Activated CD4-positive, alpha-beta T cell treated with anti-CD3 and anti-CD28 coated beads for 36 hours (primary cell): ENCODE measurements around the gene RASAL3. TPM values are rescaled to one million over a fixed set of nuclear protein-coding genes. Genes with fewer than 3 reads are reported as not detected.
A peak's percentile ranks its signal among the peaks of the same experiment; 100 is the strongest.

Experiments used
- ATAC-seq: fragments of 200-7000 bp; cut with Tn5 transposase; one replicate; pipeline ENCODE4 v1.10.0; 2021; ENCODE audit warnings: mild to moderate bottlenecking, moderate library complexity
- CTCF ChIA-PET: fragments of 350-600 bp; sonication (Branson Sonifier 250); formaldehyde crosslinking; loops from one replicate; lab custom pipeline; 2021; ENCODE audit warnings: antibody characterized with exemption; lab: Charles Lee
- POLR2A ChIA-PET: fragments of 350-600 bp; sonication (Branson Sonifier 250); formaldehyde crosslinking; loops from one replicate; lab custom pipeline; 2021; ENCODE audit warnings: antibody characterized with exemption, inconsistent platforms; lab: Charles Lee
- DNase-seq: peaks from one replicate; pipeline ENCODE4 v3.0.0-alpha.2; 2020
- H3K27ac Mint-ChIP-seq: one replicate; pipeline ENCODE4 v1.8.0; 2021; ENCODE audit warnings: mixed read lengths
- H3K27me3 Mint-ChIP-seq: one replicate; pipeline ENCODE4 v1.8.0; 2021; ENCODE audit warnings: mixed read lengths
- H3K36me3 Mint-ChIP-seq: one replicate; pipeline ENCODE4 v1.8.0; 2021; ENCODE audit warnings: low read depth, mixed read lengths
- H3K4me1 Mint-ChIP-seq: one replicate; pipeline ENCODE4 v1.8.0; 2021; ENCODE audit warnings: mixed read lengths
- H3K4me3 Mint-ChIP-seq: one replicate; pipeline ENCODE4 v1.8.0; 2021; ENCODE audit warnings: mild to moderate bottlenecking, moderate library complexity, mixed read lengths
- H3K9me3 Mint-ChIP-seq: one replicate; pipeline ENCODE4 v1.8.0; 2021; ENCODE audit warnings: low read depth, mixed read lengths
- intact Hi-C, 2 experiments: fragments of 100-400 bp; cut with DNase I in 1 of 2; cut with micrococcal nuclease in 1 of 2; formaldehyde crosslinking; loops; one replicate each; pipeline versions ENCODE4 v1.14.2 to v1.15.1; 2022 to 2024; cut with DNase I, micrococcal nuclease
- total RNA-seq, 2 experiments: library from RNA; stranded (reverse); gene quantifications; one replicate each; pipeline ENCODE4 v1.2.3, GENCODE V29; 2021

RASAL3 gene
- total RNA-seq, 2 experiments from 2014 or later: 80.7 to 97.7 TPM

DNA sequence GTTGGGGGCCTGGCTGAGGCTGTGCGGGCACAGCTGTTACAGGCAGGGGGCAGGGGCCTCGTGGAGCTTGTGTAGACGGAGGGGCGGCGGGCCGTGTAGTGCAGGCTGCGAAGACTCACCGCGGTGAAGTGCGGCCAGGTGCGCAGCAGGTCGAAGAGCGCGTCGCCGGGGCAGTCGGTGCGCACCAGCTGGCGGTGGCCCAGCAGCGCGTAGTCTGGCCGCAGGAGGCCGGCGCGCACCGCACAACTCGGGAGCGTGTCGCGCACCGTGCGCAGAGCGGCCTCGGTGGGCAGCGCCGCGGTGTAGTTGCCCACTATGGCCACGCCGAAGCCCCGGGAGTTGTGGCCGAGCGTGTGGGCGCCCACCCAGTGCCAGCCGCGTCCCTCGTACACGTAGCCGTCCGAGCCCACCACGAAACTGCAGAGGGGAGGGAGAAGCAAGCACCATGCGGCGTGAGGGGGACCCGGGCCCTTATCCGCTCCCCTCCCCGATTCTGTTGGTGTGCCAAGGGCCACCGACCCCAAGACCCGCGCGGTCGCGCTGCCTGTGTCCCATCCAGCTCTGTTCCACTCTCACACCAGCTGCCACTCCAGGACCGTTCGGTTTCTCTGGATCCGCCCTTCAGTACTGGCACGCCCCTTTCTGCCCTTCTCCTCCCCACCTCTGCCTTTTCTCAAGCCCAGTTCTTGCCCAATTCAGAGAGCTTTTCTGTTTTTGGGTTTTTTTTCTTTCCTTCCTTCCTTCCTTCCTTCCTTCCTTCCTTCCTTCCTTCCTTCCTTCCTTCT is 5.4 kb upstream of the RASAL3 start:
- ChIA-PET POLR2A (no interaction called here), CTCF (interaction anchor here (3.2 kb wide), 1 partner anchor 50 kb away, joined by 17 read pairs; the partner anchor contains the start of gene AKAP8L)
- peaks cover 53% of the 10 kb centered on the region for H3K4me1 Mint-ChIP-seq
- peak overlapping the region; percentile 61 for H3K4me3 Mint-ChIP-seq
- intact Hi-C loops: loop anchor here in 1 of 2 experiments (5.0 to 10.0 kb wide), 4 partner anchors 137 to 1095 kb away; partner anchors contain the start of genes BRD4 and TPM4
- peak overlapping the region; percentile 38 for H3K27ac Mint-ChIP-seq
- peaks cover 8% of the 10 kb centered on the region for H3K36me3 Mint-ChIP-seq
- DNase-seq (peak; percentile 56), ATAC-seq (peak; percentile 35)
- peaks cover 3% of the 10 kb centered on the region for H3K27me3 Mint-ChIP-seq
- peaks cover 2% of the 10 kb centered on the region for H3K9me3 Mint-ChIP-seq

DNA sequence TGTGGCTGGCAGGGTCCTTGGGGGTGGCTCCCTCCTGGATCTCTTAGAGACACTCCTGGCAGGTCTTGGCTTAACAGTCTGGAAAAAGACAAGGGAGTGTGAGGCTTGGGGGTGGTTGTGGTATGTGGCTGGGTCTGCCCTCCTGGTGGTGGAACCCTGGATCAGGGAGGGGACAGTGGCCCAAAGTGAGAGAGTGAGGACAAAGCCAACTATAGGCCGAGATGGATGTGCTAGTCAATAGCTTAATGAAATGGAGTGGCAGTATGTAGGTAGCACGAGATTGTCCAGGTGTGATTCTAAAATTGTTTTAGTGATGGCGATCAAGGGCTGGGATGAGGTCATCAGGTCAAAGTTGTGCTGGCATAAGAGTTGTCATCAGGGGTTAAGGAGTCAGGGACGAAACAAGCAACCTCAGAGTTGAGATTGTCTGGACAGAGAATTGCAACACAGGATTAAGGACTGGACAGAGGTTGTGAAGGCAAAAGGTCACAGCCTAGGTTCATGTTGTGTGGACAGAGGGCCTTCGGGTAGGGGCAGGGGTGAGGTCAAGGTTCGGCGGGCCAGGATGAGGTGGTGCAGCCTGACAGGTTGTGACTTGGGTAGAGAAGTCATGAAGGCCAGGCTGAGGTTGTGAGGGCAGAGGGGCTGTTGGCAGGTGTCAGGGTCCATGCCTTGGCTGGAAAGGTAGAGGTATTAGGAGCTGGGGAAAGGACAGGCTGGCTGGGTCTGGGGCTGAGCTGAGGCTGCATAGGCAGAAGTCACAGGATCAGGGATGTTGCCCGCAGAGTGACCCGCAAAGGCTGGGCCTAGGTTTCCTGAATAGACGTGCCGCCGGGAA is 4.5 kb upstream of the RASAL3 start:
- H3K9me3 Mint-ChIP-seq: peaks cover 2% of the 10 kb centered on the region
- ATAC-seq (no peak), DNase-seq (no peak)
- peaks cover 8% of the 10 kb centered on the region for H3K36me3 Mint-ChIP-seq
- H3K4me1 Mint-ChIP-seq: peaks cover 55% of the 10 kb centered on the region
- peak overlapping the region; percentile 38 for H3K27ac Mint-ChIP-seq
- CTCF ChIA-PET: interaction anchor here (1.1 to 3.2 kb wide), 2 partner anchors 45 to 49 kb away, joined by 4 to 17 read pairs; partner anchors contain the start of gene AKAP8L
- POLR2A ChIA-PET: interaction anchor here (1.4 kb wide), 1 partner anchor 50 kb away, joined by 4 read pairs; the partner anchor contains the start of gene AKAP8L
- intact Hi-C loops: loop anchor here in 1 of 2 experiments (5.0 to 10.0 kb wide), 4 partner anchors 137 to 1094 kb away; partner anchors contain the start of genes BRD4 and TPM4
- H3K4me3 Mint-ChIP-seq: peak overlapping the region; percentile 61
- peaks cover 3% of the 10 kb centered on the region for H3K27me3 Mint-ChIP-seq

DNA sequence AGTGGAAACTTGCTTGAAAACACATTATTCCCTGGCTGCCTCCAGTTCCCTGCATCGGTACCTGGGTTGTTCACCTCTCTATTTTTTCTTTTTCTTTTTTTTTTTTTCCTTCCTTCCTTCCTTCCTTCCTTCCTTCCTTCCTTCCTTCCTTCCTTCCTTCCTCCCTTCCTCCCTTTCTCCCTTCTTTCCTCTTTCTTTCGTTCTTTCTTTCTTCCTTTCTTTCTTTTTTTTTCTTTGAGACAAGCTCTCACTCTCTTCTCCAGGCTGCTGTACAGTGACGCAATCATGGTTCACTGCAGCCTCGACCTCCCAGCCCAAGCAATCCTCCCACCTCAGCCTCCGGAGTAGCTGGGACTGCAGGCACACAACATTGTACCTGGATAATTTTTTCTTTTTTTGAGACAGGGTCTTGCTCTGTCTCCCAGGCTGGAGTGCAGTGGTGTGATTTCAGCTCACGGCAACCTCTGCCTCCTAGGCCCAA is 3.4 kb upstream of the RASAL3 start:
- ChIA-PET POLR2A (interaction anchor here (0.5 to 1.4 kb wide), 3 partner anchors 49 to 642 kb away, joined by 4 to 10 read pairs (median 7); partner anchors contain the start of gene AKAP8L), CTCF (interaction anchor here (0.8 to 3.2 kb wide), 7 partner anchors 19 to 88 kb away, joined by 3 to 17 read pairs (median 4); partner anchors contain the start of gene AKAP8L)

DNA sequence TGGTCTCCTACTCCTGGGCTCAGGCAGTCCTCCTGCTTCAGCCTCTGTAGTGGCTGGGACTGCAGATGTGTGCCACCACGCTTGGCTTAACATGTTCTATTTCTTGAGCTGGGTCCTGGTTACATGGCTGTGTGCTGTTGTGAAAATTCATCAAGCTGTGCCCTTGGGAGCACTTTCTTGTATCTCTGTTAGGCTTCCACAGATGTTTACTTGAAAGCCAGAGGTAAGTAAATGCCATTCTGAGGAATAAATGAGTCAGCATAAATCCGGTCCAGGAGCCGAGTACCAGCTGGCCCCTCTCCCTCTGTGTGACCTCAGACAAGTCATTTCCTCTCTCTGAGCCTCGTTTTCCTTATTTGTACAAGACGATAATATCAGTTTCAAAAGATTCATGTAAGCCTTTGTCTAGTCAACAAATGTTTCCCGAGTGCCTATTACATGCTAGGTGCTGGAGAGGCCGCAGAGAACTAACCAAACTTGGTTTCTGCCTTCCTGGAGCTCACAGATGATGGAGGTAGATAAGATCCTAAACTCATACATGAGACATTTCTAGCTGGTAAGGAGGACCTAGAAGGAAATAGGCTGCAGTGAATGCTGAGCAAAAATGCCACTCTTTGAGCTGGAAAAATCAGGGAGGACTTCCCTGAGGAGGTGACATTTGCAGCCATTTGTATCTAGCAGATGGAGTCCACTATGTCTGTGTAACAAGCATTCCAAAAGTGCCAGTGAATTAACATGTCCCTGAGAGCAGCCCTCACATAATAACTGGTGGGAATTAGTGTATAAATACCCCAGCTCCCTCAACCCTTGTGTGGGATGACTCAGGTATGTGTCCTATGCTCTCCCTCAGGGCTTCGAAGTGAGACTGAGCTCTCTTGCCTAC is 2.7 kb upstream of the RASAL3 start:
- peak overlapping the region; percentile 47 for H3K4me3 Mint-ChIP-seq
- DNase-seq: peak; percentile 80
- CTCF ChIA-PET: interaction anchor here (0.6 to 3.2 kb wide), 9 partner anchors 15 to 170 kb away, joined by 3 to 17 read pairs (median 4); partner anchors contain the start of gene AKAP8L
- intact Hi-C loops: loop anchor here (1.0 to 10.0 kb wide), 13 partner anchors 35 to 1092 kb away; partner anchors contain the start of genes AKAP8L (in 1 of the 2), BRD4 (in 1 of the 2) and TPM4 (in 1 of the 2)
- H3K27ac Mint-ChIP-seq: peak overlapping the region; percentile 95
- peaks cover 62% of the 10 kb centered on the region for H3K4me1 Mint-ChIP-seq
- peak; percentile 62 for ATAC-seq
- H3K36me3 Mint-ChIP-seq: peaks cover 16% of the 10 kb centered on the region
- H3K9me3 Mint-ChIP-seq: peaks cover 2% of the 10 kb centered on the region
- POLR2A ChIA-PET: interaction anchor here (0.5 to 1.4 kb wide), 6 partner anchors 47 to 863 kb away, joined by 3 to 10 read pairs (median 4); partner anchors contain the start of gene AKAP8L
- peaks cover 3% of the 10 kb centered on the region for H3K27me3 Mint-ChIP-seq

More for the DNA sequence above, 3.4 kb upstream of the RASAL3 start:
- DNase-seq (no peak), ATAC-seq (no peak)
- Mint-ChIP-seq H3K27me3 (peaks cover 3% of the 10 kb centered on the region), H3K27ac (peak overlapping the region; percentile 88), H3K4me1 (peaks cover 57% of the 10 kb centered on the region), H3K4me3 (peak overlapping the region; percentile 21), H3K36me3 (peaks cover 12% of the 10 kb centered on the region), H3K9me3 (peaks cover 2% of the 10 kb centered on the region)
- intact Hi-C loops: loop anchor here (1.0 to 10.0 kb wide), 13 partner anchors 35 to 1093 kb away; partner anchors contain the start of genes AKAP8L (in 1 of the 2), BRD4 (in 1 of the 2) and TPM4 (in 1 of the 2)

DNA sequence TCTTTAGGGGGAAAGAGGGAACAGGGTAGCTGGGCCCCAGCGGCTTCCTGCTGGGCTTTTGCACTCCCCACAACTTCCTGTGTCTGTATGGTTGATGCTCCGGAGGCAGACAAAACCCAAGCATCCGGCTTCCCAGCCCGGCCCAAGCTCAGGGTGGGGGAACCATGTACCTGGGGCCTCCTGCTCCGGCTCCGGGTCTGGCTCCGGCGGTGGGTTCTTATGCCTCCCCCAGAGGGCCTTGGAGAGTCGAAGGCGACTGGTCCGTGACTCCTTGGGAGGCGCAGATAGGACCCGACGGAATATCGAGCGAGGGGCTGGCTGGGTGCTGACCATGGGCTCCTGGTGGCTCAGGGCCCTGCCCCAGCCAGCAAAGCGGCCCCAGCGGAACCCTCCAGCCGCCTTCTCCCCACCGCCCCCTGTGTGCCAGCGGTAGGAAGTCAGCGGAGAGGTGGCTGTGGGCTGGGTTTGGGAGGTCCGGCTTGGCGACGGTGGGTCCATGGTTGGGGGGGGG is 428 bp downstream of the RASAL3 start:
- Mint-ChIP-seq H3K36me3 (peaks cover 36% of the 10 kb centered on the region), H3K9me3 (peaks cover 2% of the 10 kb centered on the region), H3K27ac (peak overlapping the region; percentile 94), H3K4me3 (peak overlapping the region; percentile 84), H3K4me1 (peaks cover 63% of the 10 kb centered on the region), H3K27me3 (peaks cover under 1% of the 10 kb centered on the region)
- peak; percentile 76 for ATAC-seq
- peak; percentile 87 for DNase-seq
- intact Hi-C loops: loop anchor here in 1 of 2 experiments (1.0 to 10.0 kb wide), 6 partner anchors 14 to 1089 kb away; partner anchors contain the start of genes AKAP8 and TPM4
- ChIA-PET POLR2A (interaction anchor here (0.5 to 1.5 kb wide), 6 partner anchors 10 to 373 kb away, joined by 3 to 4 read pairs (median 3); partner anchors contain the start of gene AKAP8), CTCF (interaction anchor here (1.0 to 1.2 kb wide), 3 partner anchors 14 to 92 kb away, joined by 3 to 7 read pairs (median 4); partner anchors contain the start of gene WIZ)

DNA sequence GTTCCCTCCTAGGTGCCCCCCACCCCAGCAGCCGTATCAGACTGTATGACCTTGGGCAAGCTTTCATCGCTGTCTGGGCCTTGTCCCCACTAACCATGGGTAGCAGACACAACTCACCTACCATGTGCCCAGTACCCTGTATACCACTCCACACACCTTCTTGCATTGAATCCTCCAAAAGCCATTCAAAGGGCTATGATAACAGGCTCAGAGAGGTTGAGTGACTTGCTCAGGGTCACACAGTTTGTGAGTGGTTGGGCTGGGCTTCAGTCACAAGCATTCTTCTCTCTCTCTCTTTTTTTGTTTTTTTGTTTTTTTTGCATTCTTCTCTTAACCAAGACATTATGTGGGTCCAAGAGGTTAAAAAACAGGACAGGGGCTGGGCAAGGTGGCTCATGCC is 2.6 kb downstream of the RASAL3 start:
- intact Hi-C loops: loop anchor here in 1 of 2 experiments (10.0 kb wide), 2 partner anchors 613 to 1087 kb away; partner anchors contain the start of gene TPM4
- peaks cover 41% of the 10 kb centered on the region for H3K4me1 Mint-ChIP-seq
- ATAC-seq: no peak
- no peak overlapping the region for H3K4me3 Mint-ChIP-seq
- no peaks in the 10 kb centered on the region for H3K9me3 Mint-ChIP-seq
- no peak for DNase-seq
- POLR2A ChIA-PET: no interaction called here
- H3K36me3 Mint-ChIP-seq: peaks cover 42% of the 10 kb centered on the region
- CTCF ChIA-PET: no interaction called here
- H3K27ac Mint-ChIP-seq: peak overlapping the region; percentile 94
- no peaks in the 10 kb centered on the region for H3K27me3 Mint-ChIP-seq

DNA sequence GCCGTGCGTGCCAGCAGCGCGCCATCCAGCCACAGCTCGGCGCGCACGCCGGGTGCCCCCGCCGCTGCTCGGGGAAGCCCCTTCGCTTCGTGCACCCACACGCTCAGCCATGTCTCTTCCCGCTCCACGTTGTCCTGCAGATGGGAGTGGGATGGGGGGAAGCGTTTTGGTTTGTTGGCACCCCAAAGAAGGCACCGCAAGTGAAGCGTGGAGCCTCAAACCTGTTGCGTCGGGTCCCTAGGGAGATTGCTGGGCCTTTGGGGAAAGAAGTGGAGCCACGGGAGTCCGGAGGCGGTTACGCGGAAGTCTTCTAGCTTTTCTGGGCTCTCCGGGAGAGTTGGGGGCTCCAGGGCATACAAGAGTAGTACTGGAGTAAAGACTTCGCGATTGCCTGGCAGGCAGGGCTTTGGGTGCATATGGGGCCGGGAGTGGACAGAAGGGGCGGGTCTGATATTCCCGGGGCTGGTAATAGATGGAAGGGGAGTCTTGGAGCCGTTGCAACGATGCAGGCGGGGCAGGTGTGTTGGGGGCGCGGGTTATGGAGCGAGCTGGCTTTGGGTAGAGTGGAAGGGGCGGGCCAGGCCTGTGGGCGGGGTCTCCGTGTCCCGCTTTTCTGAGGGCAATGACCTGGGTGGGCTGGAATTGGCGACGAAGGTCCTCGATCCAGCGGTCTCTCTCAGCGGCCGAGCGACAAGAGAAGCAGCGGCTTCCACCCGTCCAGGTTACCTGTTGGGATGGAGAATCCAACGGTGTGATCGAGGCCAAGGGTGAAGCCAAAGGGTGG is 6.5 kb downstream of the RASAL3 start:
- ATAC-seq (no peak), DNase-seq (no peak)
- ChIA-PET CTCF (no interaction called here), POLR2A (no interaction called here)
- H3K4me1 Mint-ChIP-seq: peaks cover 19% of the 10 kb centered on the region
- intact Hi-C loops: no loop called here
- H3K4me3 Mint-ChIP-seq: no peak overlapping the region
- no peak overlapping the region for H3K27ac Mint-ChIP-seq
- no peaks in the 10 kb centered on the region for H3K9me3 Mint-ChIP-seq
- H3K27me3 Mint-ChIP-seq: no peaks in the 10 kb centered on the region
- peaks cover 65% of the 10 kb centered on the region for H3K36me3 Mint-ChIP-seq

DNA sequence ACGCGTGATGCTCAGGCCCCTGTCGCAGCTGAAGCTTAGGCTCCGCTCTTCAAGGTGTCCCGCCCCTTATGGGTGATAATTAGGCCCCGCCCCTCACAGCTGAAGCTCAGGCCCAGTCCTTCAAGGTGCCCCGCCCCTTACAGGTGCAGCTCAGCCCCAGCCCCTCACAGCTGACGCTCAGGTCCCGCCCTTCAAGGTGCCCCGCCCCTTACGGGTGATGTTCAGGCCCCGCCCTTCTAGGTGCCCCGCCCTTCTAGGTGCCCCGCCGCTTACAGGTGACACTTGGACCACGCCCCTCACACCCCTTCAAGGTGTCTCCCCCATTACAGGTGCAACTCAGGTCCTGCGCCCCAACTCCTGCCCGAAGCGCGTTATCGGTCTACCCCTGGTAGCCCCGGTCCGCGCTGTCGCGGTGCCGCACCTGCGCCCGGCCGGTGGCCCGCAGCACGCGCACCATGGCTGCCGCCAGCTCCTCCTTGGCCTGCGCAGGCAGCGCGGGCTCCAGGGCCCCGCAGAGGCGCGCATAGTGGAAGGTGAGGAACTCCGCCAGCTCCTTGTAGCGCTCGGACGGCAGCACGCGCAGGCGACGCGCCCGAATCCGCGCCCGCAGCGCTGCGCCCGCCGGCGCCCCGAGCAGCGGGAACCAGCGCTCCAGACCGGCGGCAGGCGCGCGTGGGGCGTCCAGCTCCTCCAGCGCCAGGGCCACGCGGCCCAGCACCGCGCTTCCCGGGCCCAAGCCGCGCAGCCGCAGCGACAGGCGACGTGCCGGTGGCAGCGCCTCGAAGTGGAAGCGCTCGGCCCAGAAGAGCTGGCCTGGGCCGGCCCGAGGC is 7.3 kb downstream of the RASAL3 start:
- peaks cover 68% of the 10 kb centered on the region for H3K36me3 Mint-ChIP-seq
- no peaks in the 10 kb centered on the region for H3K9me3 Mint-ChIP-seq
- CTCF ChIA-PET: interaction anchor here (1.1 kb wide), 1 partner anchor 99 kb away, joined by 5 read pairs; no protein-coding TSS in a partner anchor
- no peaks in the 10 kb centered on the region for H3K27me3 Mint-ChIP-seq
- ATAC-seq (peak; percentile 48), DNase-seq (peak; percentile 56)
- no peak overlapping the region for H3K27ac Mint-ChIP-seq
- peaks cover 12% of the 10 kb centered on the region for H3K4me1 Mint-ChIP-seq
- POLR2A ChIA-PET: interaction anchor here (0.7 kb wide), 1 partner anchor 39 kb away, joined by 3 read pairs; the partner anchor contains the start of gene AKAP8L
- intact Hi-C loops: no loop called here
- H3K4me3 Mint-ChIP-seq: no peak overlapping the region
